ENCODE data around the gene ZNF600. TPM values are rescaled to one million over a fixed set of nuclear protein-coding genes. Genes with fewer than 3 reads are reported as not detected.
A peak's percentile ranks its signal among the peaks of the same experiment; 100 is the strongest.
"Not testable (repeated sequence)": the region's sequence is repeated elsewhere in the genome, so short reads cannot be mapped to it uniquely, and the experiment has no call there.

The ZNF600 gene
- total RNA-seq, result 10 to 100 TPM; 26.2 to 32.3 TPM
- polyA plus RNA-seq (2013, experiment 1 of 2), result 6.1 TPM
- 6.4 TPM for polyA plus RNA-seq (2013, experiment 2 of 2)
- long read RNA-seq, experiment 1, partial matches to known transcripts, result 0 of 5 reads
- long read RNA-seq, experiment 1, other reads (novel, unspliced or antisense), result 2 of 5 reads
- long read RNA-seq, experiment 2, transcript ZNF600-208 (4 exons, 3,645 nt), result major isoform, 12 of 29 reads
- long read RNA-seq, experiment 2, partial matches to known transcripts, result 1 of 29 reads
- long read RNA-seq, experiment 2, other reads (novel, unspliced or antisense), result 15 of 29 reads
- long read RNA-seq, experiment 3, transcript ZNF600-201 (3 exons, 3,829 nt), result minor isoform, 5 of 90 reads
- long read RNA-seq, experiment 3, transcript ZNF600-208 (4 exons, 3,645 nt), result major isoform, 24 of 90 reads
- long read RNA-seq, experiment 3, partial matches to known transcripts, result 4 of 90 reads
- long read RNA-seq, experiment 3, other reads (novel, unspliced or antisense), result 57 of 90 reads
- long read RNA-seq, experiment 4, transcript ZNF600-208 (4 exons, 3,645 nt), result major isoform, 6 of 13 reads
- long read RNA-seq, experiment 4, partial matches to known transcripts, result 0 of 13 reads
- long read RNA-seq, experiment 4, other reads (novel, unspliced or antisense), result 7 of 13 reads

- peak within 1 kb of the TSS; percentile 66 for H3K9ac ChIP-seq (ENCODE audit: extremely low read depth, low read length, poor library complexity, severe bottlenecking)
- not testable (repeated sequence) for H3K27me3 ChIP-seq (ENCODE audit: control insufficient read depth, insufficient read depth, low read length, poor library complexity, severe bottlenecking); H3K9me3 Mint-ChIP-seq; H3K27ac ChIP-seq (ENCODE audit: low read depth, low read length); H3K4me1 ChIP-seq (ENCODE audit: control insufficient read depth, insufficient read depth, low read length); H3K36me3 ChIP-seq (ENCODE audit: control insufficient read depth, insufficient read depth, low read length); H3K27me3 Mint-ChIP-seq (ENCODE audit: insufficient read depth); H3K9me3 ChIP-seq (ENCODE audit: control insufficient read depth, low read length)
- peak; percentile 95 for DNase-seq
- peak; percentile 61 for TF ChIP-seq CTCF (conservative IDR thresholded peaks at IDR 0.05)
- peaks cover 12% of the 10 kb centered on the region for H3K36me3 Mint-ChIP-seq (ENCODE audit: low read depth)
- H3K27ac Mint-ChIP-seq, result peak within 1 kb of the TSS; percentile 88
- peaks cover 22% of the 10 kb centered on the region for H3K4me1 Mint-ChIP-seq
- WGBS, 2 experiments (ENCODE audit: insufficient coverage in 1 of 2, insufficient read length in 1 of 2), result 6 to 7% methylated on average over 30 to 47 of the region's 47 CpGs
- peak within 1 kb of the TSS; percentile 93 for H3K4me3 ChIP-seq (ENCODE audit: low read length)
- peak within 1 kb of the TSS; percentile 90 for H3K4me3 Mint-ChIP-seq
Observed at GRCh38 chr19:52786464-52787354, at the start of gene ZNF600. Gene ZNF600, minus strand, starts transcription at chr19:52786791. Its CDS starts 7,903 bp downstream, at chr19:52778888.

GRCh38 chr19:52834289-52834688 is 47.7 kb upstream of the ZNF600 start:
- H3K27me3 ChIP-seq (ENCODE audit: control insufficient read depth, insufficient read depth, low read length, poor library complexity, severe bottlenecking); DNase-seq; H3K4me1 ChIP-seq (ENCODE audit: control insufficient read depth, insufficient read depth, low read length); H3K4me3 ChIP-seq (ENCODE audit: low read length); H3K27ac ChIP-seq (ENCODE audit: low read depth, low read length); H3K27ac Mint-ChIP-seq; H3K4me3 Mint-ChIP-seq; H3K27me3 Mint-ChIP-seq (ENCODE audit: insufficient read depth); H3K9ac ChIP-seq (ENCODE audit: extremely low read depth, low read length, poor library complexity, severe bottlenecking): not testable (repeated sequence)
- Mint-ChIP-seq H3K36me3 (ENCODE audit: low read depth) (peaks cover 20% of the 10 kb centered on the region), H3K9me3 (peaks cover 14% of the 10 kb centered on the region), H3K4me1 (peaks cover 13% of the 10 kb centered on the region)
- 83 to 100% methylated on average over 1 of the region's 1 CpG for WGBS, 2 experiments (ENCODE audit: insufficient coverage in 1 of 2, insufficient read length in 1 of 2)
- Histone ChIP-seq H3K36me3 (ENCODE audit: control insufficient read depth, insufficient read depth, low read length) (peaks cover 27% of the 10 kb centered on the region), H3K9me3 (ENCODE audit: control insufficient read depth, low read length) (peaks cover 21% of the 10 kb centered on the region)

DNA sequence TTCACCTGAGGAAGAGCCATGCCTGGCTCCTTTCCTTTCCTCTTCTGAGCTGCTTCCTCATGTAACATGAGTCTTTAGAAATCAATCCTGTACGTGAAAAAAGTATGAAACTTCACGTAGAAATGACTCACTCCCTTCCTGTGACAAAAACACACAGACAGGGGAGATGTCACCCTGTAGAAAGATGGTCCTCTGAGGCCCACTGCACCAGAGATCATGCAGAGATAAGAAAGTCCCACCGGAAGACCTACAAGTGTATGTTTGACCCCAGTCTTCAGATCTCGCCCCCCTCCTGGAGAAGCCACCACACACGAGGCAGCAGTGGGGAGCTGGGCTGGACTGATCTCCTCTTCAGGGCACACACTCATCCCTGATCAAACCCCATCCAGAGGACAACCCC is 47.0 kb upstream of the ZNF600 start:
- not testable (repeated sequence) for H3K9me3 Mint-ChIP-seq
- peaks cover 20% of the 10 kb centered on the region for H3K36me3 ChIP-seq (ENCODE audit: control insufficient read depth, insufficient read depth, low read length)

GRCh38 chr19:52829866-52830265 is 43.3 kb upstream of the ZNF600 start:
- H3K4me1 Mint-ChIP-seq, H3K9me3 Mint-ChIP-seq: not testable (repeated sequence)
- 74 to 80% methylated on average over 7 of the region's 7 CpGs for WGBS, 2 experiments (ENCODE audit: insufficient coverage in 1 of 2, insufficient read length in 1 of 2)

More for the DNA sequence above, 47.0 kb upstream of the ZNF600 start:
- not testable (repeated sequence) for H3K27me3 Mint-ChIP-seq (ENCODE audit: insufficient read depth); DNase-seq; H3K4me3 ChIP-seq (ENCODE audit: low read length); H3K27ac Mint-ChIP-seq; H3K27ac ChIP-seq (ENCODE audit: low read depth, low read length); H3K9ac ChIP-seq (ENCODE audit: extremely low read depth, low read length, poor library complexity, severe bottlenecking); H3K27me3 ChIP-seq (ENCODE audit: control insufficient read depth, insufficient read depth, low read length, poor library complexity, severe bottlenecking); H3K4me3 Mint-ChIP-seq; H3K4me1 ChIP-seq (ENCODE audit: control insufficient read depth, insufficient read depth, low read length)
- Mint-ChIP-seq H3K36me3 (ENCODE audit: low read depth) (peaks cover 13% of the 10 kb centered on the region), H3K4me1 (peaks cover 13% of the 10 kb centered on the region)
- 74 to 86% methylated on average over 5 of the region's 5 CpGs for WGBS, 2 experiments (ENCODE audit: insufficient coverage in 1 of 2, insufficient read length in 1 of 2)
- H3K9me3 ChIP-seq (ENCODE audit: control insufficient read depth, low read length), result peaks cover 13% of the 10 kb centered on the region

More at GRCh38 chr19:52829866-52830265, 43.3 kb upstream of the ZNF600 start:
- not testable (repeated sequence) for H3K4me3 ChIP-seq (ENCODE audit: low read length); H3K27me3 ChIP-seq (ENCODE audit: control insufficient read depth, insufficient read depth, low read length, poor library complexity, severe bottlenecking); H3K36me3 Mint-ChIP-seq (ENCODE audit: low read depth); H3K36me3 ChIP-seq (ENCODE audit: control insufficient read depth, insufficient read depth, low read length); H3K4me1 ChIP-seq (ENCODE audit: control insufficient read depth, insufficient read depth, low read length); H3K27ac ChIP-seq (ENCODE audit: low read depth, low read length); H3K27me3 Mint-ChIP-seq (ENCODE audit: insufficient read depth); H3K9ac ChIP-seq (ENCODE audit: extremely low read depth, low read length, poor library complexity, severe bottlenecking); DNase-seq; H3K9me3 ChIP-seq (ENCODE audit: control insufficient read depth, low read length); H3K4me3 Mint-ChIP-seq
- peak overlapping the region; percentile 12 for H3K27ac Mint-ChIP-seq
